Measurements from ENCODE around the gene ZNF575. TPM values are rescaled to one million over a fixed set of nuclear protein-coding genes. Genes with fewer than 3 reads are reported as not detected.

ZNF575 gene
- total RNA-seq, 4 donors from 2014 or later: not detected

- TF ChIP-seq CTCF (IDR thresholded peaks at IDR 0.05 in 4 of 5, conservative IDR thresholded peaks at IDR 0.05 in 1 of 5): no peak
- Histone ChIP-seq H3K27ac (no peak overlapping the region), H3K36me3 (no peaks in the 10 kb centered on the region), H3K4me3 (no peak overlapping the region), H3K27me3 (no peaks in the 10 kb centered on the region), H3K9me3 (no peaks in the 10 kb centered on the region), H3K4me1 (peaks cover 12 to 15% of the 10 kb centered on the region in 2 donors)
- no peak for DNase-seq
- in situ Hi-C loops (cut with MboI; ENCODE audit: low sequenced_read_pairs in 4 of 4): no loop called here
- intact Hi-C loops (cut with DNase I; ENCODE audit: low total_unique reads): no loop called here
- no peak for ATAC-seq
Measured at GRCh38 chr19:43502419-43502976, 30.5 kb upstream of the ZNF575 start.

DNA sequence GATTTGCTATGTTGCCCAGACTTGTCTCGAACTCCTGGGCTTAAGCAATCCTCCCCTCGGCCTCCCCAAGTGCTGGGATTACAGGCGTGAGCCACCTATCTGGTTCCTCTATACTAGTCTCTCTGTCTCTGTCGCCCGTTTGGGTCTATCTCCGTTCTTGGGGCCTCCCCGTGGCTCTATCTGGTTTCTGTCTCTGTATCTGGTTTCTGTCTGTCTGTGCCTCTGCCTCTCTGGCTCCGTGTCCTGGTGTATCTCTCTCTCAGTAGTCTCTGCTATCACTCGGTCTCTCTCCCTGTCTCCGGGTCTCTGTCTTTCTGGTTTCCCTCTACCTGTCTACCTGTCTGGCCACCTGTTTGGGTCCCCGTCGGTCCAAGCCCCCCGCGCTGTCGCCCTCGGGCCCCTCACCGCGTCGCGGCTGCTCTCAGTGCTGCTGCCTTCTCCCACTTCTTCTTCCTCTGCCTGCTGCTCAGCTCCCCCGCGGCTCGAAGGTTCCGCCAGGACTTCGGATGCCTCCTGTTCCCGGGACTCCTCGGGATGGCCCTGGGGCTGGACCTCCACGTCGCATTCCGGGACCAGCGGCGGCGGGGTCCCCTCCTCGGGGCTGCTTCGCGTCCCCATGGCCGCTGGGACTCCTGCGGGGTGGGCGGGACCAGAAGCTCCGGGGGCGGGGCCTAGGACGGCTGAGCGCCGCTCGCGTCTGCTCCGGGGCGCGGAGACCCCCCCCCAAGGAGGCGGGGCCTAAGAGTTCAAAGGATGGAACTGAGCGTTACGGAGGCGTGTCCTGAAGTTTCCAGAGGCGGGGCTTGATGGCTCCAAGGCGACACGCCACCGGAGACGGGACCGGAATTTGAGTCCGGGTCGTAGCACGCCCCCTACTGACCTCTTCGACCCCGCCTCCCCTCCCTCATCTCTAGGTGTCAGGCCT, 29.2 kb upstream of the ZNF575 start:
- H3K4me3 ChIP-seq: peak overlapping the region; percentile 74 to 92 (median 88)
- in situ Hi-C loops (cut with MboI; ENCODE audit: low sequenced_read_pairs in 4 of 4): no loop called here
- no peaks in the 10 kb centered on the region for H3K27me3 ChIP-seq
- TF ChIP-seq POLR2A (IDR thresholded peaks at IDR 0.05): peak; percentile 29 to 51
- TF ChIP-seq CTCF (IDR thresholded peaks at IDR 0.05 in 4 of 5, conservative IDR thresholded peaks at IDR 0.05 in 1 of 5): no peak
- intact Hi-C loops (cut with DNase I; ENCODE audit: low total_unique reads): loop anchor here (1.0 to 2.0 kb wide), 3 partner anchors 23 to 40 kb away; partner anchors contain the start of gene ETHE1
- H3K4me1 ChIP-seq: peaks cover 12% of the 10 kb centered on the region in 2 donors
- H3K36me3 ChIP-seq: peaks cover 0 to 5% of the 10 kb centered on the region in 2 donors
- no peaks in the 10 kb centered on the region for H3K9me3 ChIP-seq
- DNase-seq (peak; percentile 92 to 95), ATAC-seq (peak; percentile 95 to 96)
- peak overlapping the region; percentile 77 to 89 (median 84) for H3K27ac ChIP-seq

- Histone ChIP-seq H3K27ac (peak within 1 kb of the TSS; percentile 77 to 89 (median 84)), H3K4me3 (peak within 1 kb of the TSS; percentile 74 to 92 (median 88)), H3K9me3 (no peaks in the 10 kb centered on the region), H3K4me1 (peaks cover 12% of the 10 kb centered on the region in 2 donors), H3K36me3 (peaks cover 0 to 8% of the 10 kb centered on the region in 2 donors), H3K27me3 (no peaks in the 10 kb centered on the region)
- in situ Hi-C loops (cut with MboI; ENCODE audit: low sequenced_read_pairs in 4 of 4): no loop called here
- no peak for TF ChIP-seq CTCF (IDR thresholded peaks at IDR 0.05 in 4 of 5, conservative IDR thresholded peaks at IDR 0.05 in 1 of 5)
- TF ChIP-seq POLR2A (IDR thresholded peaks at IDR 0.05): no peak
- DNase-seq (peak in 1 of 2 donors; percentile 15), ATAC-seq (peak; percentile 38 to 51)
- intact Hi-C loops (cut with DNase I; ENCODE audit: low total_unique reads): loop anchor here (1.0 to 2.0 kb wide), 3 partner anchors 22 to 41 kb away; partner anchors contain the start of gene ETHE1
Measured at GRCh38 chr19:43504426-43505185, 28.4 kb upstream of the ZNF575 start, which contains the start of gene PHLDB3. PHLDB3 (minus strand) TSS chr19:43504746; CDS start chr19:43504118, 628 bp downstream.

GRCh38 chr19:43505186-43505456, 27.9 kb upstream of the ZNF575 start:
- no peak for DNase-seq
- H3K9me3 ChIP-seq: no peaks in the 10 kb centered on the region
- intact Hi-C loops (cut with DNase I; ENCODE audit: low total_unique reads): loop anchor here (2.0 kb wide), 2 partner anchors 22 to 30 kb away; partner anchors contain the start of gene ETHE1
- H3K4me1 ChIP-seq: peaks cover 12% of the 10 kb centered on the region in 2 donors
- in situ Hi-C loops (cut with MboI; ENCODE audit: low sequenced_read_pairs in 4 of 4): no loop called here
- TF ChIP-seq CTCF (IDR thresholded peaks at IDR 0.05 in 4 of 5, conservative IDR thresholded peaks at IDR 0.05 in 1 of 5): no peak
- TF ChIP-seq POLR2A (IDR thresholded peaks at IDR 0.05): no peak
- H3K4me3 ChIP-seq: peak overlapping the region in 2 of 4 donors; percentile 74 to 92
- H3K27ac ChIP-seq: peak overlapping the region in 3 of 4 donors; percentile 77 to 84 (median 83)
- peaks cover 0 to 12% of the 10 kb centered on the region in 2 donors for H3K36me3 ChIP-seq
- no peak for ATAC-seq
- H3K27me3 ChIP-seq: no peaks in the 10 kb centered on the region
